Omental fat pad (tissue), 4 donors: ENCODE data around the gene RUNX3. TPM values are rescaled to one million over a fixed set of nuclear protein-coding genes. Genes with fewer than 3 reads are reported as not detected.
"Not testable (repeated sequence)": the region's sequence is repeated elsewhere in the genome, so short reads cannot be mapped to it uniquely, and the experiment has no call there.

Experiments
- ATAC-seq: fragments of 150-250 bp; one replicate; pipeline ENCODE4 v1.9.1; 2016; ENCODE audit warnings: mild to moderate bottlenecking, moderate library complexity; ENCODE audit not compliant: low FRiP score
- DNase-seq: peaks from one replicate; pipeline ENCODE4 v3.0.0-alpha.2; 2019; ENCODE audit warnings: low spot score
- CTCF ChIP-seq, 3 donors: fragments of 450-650 bp; IDR thresholded peaks; one replicate each; pipeline ENCODE4 v1.5.1; 2016 to 2017; ENCODE audit warnings: antibody characterized with exemption in 3 of 3, mild to moderate bottlenecking in 3 of 3, moderate library complexity in 2 of 3
- total RNA-seq, 4 donors: library from RNA; depleted of rRNA; stranded (reverse); fragments of >200 nt; gene quantifications; one replicate each; pipeline ENCODE4 v1.1.0, GENCODE V29; 2016

The RUNX3 gene
- 1 to 10 TPM; 1.6 to 6.7 (median 3.8) TPM for total RNA-seq

- ATAC-seq (no peak), DNase-seq (no peak)
Measured at GRCh38 chr1:24930260-24931145, at the start of gene RUNX3. Gene RUNX3, minus strand, starts transcription at chr1:24930276. Its CDS starts 408 bp downstream, at chr1:24929868.

GRCh38 chr1:24979232-24979631 is 49.2 kb upstream of the RUNX3 start:
- not testable (repeated sequence) for DNase-seq

More at GRCh38 chr1:24930260-24931145, at the start of gene RUNX3:
- no peak for TF ChIP-seq CTCF (IDR thresholded peaks at IDR 0.05)

GRCh38 chr1:24978383-24979032 is 48.4 kb upstream of the RUNX3 start:
- DNase-seq, result no peak

More at GRCh38 chr1:24979232-24979631, 49.2 kb upstream of the RUNX3 start:
- not testable (repeated sequence) for ATAC-seq

GRCh38 chr1:24975391-24975790 is 45.3 kb upstream of the RUNX3 start:
- DNase-seq (no peak), ATAC-seq (no peak)
- TF ChIP-seq CTCF (IDR thresholded peaks at IDR 0.05), result no peak

More at GRCh38 chr1:24978383-24979032, 48.4 kb upstream of the RUNX3 start:
- TF ChIP-seq CTCF (IDR thresholded peaks at IDR 0.05), result no peak
- no peak for ATAC-seq

GRCh38 chr1:24973315-24973714 is 43.2 kb upstream of the RUNX3 start:
- TF ChIP-seq CTCF (IDR thresholded peaks at IDR 0.05), result no peak
- ATAC-seq (no peak), DNase-seq (no peak)

GRCh38 chr1:24972915-24973242 is 42.8 kb upstream of the RUNX3 start:
- ATAC-seq (no peak), DNase-seq (no peak)
- no peak for TF ChIP-seq CTCF (IDR thresholded peaks at IDR 0.05)

- TF ChIP-seq CTCF (IDR thresholded peaks at IDR 0.05), result no peak
- DNase-seq (no peak), ATAC-seq (no peak)
Measured at GRCh38 chr1:24972221-24972914, 42.3 kb upstream of the RUNX3 start.
